Caki2 (cell line): ENCODE data around the gene TKT. TPM values are rescaled to one million over a fixed set of nuclear protein-coding genes. Genes with fewer than 3 reads are reported as not detected.

Experiments
- DNase-seq: peaks from one replicate; pipeline ENCODE4 v3.0.0-alpha.2; 2015; ENCODE audit warnings: low read depth
- in situ Hi-C: cut with HindIII; loops from 2 replicates; pipeline ENCODE4 v1.10.0; 2016; ENCODE audit warnings: low sequenced_read_pairs, low pct_unique_long_range_greater_than_20kb, mixed read lengths
- total RNA-seq: library from RNA; depleted of rRNA; stranded (reverse); fragments of >200 nt; shearing (Covaris generic); gene quantifications from 2 replicates; pipeline ENCODE4 v1.2.3, GENCODE V29; 2014; ENCODE audit warnings: low replicate concordance

Gene TKT
- total RNA-seq, 1 experiment from 2014 or later = 2,977 TPM

GRCh38 chr3:53230041-53230621, 25.7 kb downstream of the TKT start:
- DNase-seq = no peak
- in situ Hi-C loops = no loop called here

- in situ Hi-C loops = no loop called here
Observed at GRCh38 chr3:53229606-53230005, 26.2 kb downstream of the TKT start.

GRCh38 chr3:53229171-53229570, 26.7 kb downstream of the TKT start:
- in situ Hi-C loops = no loop called here
- no peak for DNase-seq

More at GRCh38 chr3:53229606-53230005, 26.2 kb downstream of the TKT start:
- no peak for DNase-seq

GRCh38 chr3:53227993-53228885, 27.6 kb downstream of the TKT start:
- in situ Hi-C loops = no loop called here

GRCh38 chr3:53226841-53227407, 28.9 kb downstream of the TKT start:
- in situ Hi-C loops = no loop called here
- no peak for DNase-seq

More at GRCh38 chr3:53227993-53228885, 27.6 kb downstream of the TKT start:
- no peak for DNase-seq

- in situ Hi-C loops = no loop called here
- DNase-seq = no peak
Observed at GRCh38 chr3:53226142-53226840, 29.5 kb downstream of the TKT start.

GRCh38 chr3:53225651-53226050, 30.2 kb downstream of the TKT start:
- no peak for DNase-seq
- in situ Hi-C loops = no loop called here

GRCh38 chr3:53225181-53225580, 30.6 kb downstream of the TKT start:
- in situ Hi-C loops = no loop called here
- DNase-seq = no peak

GRCh38 chr3:53224536-53224935, 31.3 kb downstream of the TKT start:
- no peak for DNase-seq
- in situ Hi-C loops = no loop called here

- in situ Hi-C loops = no loop called here
- peak; percentile 30 for DNase-seq
Observed at GRCh38 chr3:53224026-53224425, 31.8 kb downstream of the TKT start.

GRCh38 chr3:53223541-53223966, 32.3 kb downstream of the TKT start:
- peak; percentile 33 for DNase-seq
- in situ Hi-C loops = no loop called here

- in situ Hi-C loops = no loop called here
- no peak for DNase-seq
Observed at GRCh38 chr3:53223025-53223424, 32.8 kb downstream of the TKT start.

- peak; percentile 59 for DNase-seq
- in situ Hi-C loops = no loop called here
Observed at GRCh38 chr3:53222183-53222901, 33.5 kb downstream of the TKT start.

- DNase-seq = no peak
- in situ Hi-C loops = no loop called here
Observed at GRCh38 chr3:53221827-53222182, 34.0 kb downstream of the TKT start.

GRCh38 chr3:53221345-53221744, 34.5 kb downstream of the TKT start:
- peak; percentile 36 for DNase-seq
- in situ Hi-C loops = no loop called here

- peak; percentile 71 for DNase-seq
- in situ Hi-C loops = no loop called here
Observed at GRCh38 chr3:53219895-53220483, 35.8 kb downstream of the TKT start.

- DNase-seq = no peak
- in situ Hi-C loops = no loop called here
Observed at GRCh38 chr3:53218131-53218530, 37.7 kb downstream of the TKT start.

GRCh38 chr3:53217175-53217574, 38.6 kb downstream of the TKT start:
- in situ Hi-C loops = no loop called here
- no peak for DNase-seq
